GM19455 (cell line): ENCODE results near the gene HEXD.
"Not testable (repeated sequence)": the region's sequence is repeated elsewhere in the genome, so short reads cannot be mapped to it uniquely, and the experiment has no call there.

Experiments
- ATAC-seq: cut with Tn5 transposase; IDR thresholded peaks from one replicate; pipeline ENCODE4 v1.9.1; 2021; ENCODE audit not compliant: unreplicated experiment

The HEXD gene

DNA sequence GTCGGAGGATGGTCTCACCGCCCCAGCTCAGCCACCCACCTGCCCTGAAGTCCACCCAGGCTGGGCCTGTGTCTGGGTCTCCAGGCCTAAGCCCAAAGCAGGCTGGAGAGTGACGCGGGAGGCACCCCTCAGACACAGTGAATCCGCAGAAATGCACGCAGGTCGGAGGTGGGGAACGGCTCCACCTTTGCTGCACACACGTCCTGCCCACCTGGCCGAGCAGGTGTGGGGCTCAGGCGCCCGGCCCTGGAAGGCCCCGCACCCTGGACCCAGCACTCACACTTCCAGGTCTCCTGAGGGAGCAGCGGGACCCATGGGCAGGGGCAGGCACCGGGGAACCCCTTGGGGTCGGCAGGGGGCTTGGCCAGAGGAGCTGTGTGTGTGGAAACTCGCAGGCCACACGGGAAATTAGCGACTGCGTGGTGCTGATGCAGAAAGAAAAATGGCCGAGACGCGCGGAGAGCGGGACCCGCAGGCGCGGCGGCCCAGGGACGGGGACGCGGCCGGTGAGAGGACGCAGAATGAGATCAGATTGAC is 21.8 kb downstream of the HEXD start:
- no peak for ATAC-seq

DNA sequence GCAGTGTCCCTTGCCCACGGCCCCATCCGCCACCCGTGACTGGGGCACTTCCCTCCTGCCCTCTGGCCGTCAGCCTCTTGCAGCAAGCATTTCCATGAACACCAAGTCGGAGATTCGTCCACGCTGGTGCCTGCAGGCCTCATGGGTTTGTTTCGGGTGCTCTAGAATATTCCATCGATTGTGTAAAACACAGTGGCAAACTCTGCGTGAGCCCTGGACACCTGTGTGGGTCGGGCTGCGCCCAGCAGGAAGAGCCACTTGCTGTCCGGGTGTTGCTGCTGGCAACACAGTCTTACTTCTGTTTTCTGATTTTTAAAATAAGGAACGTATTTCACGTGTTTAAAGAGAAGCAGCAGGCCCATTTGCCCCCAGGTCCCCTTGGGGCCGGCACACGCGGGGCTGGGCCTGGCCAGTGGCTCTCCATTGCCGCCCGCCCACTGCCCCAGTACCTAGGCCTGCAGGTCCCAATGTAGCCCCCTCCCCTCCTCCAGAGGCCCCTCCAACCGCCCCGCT is 22.4 kb downstream of the HEXD start:
- ATAC-seq: no peak

DNA sequence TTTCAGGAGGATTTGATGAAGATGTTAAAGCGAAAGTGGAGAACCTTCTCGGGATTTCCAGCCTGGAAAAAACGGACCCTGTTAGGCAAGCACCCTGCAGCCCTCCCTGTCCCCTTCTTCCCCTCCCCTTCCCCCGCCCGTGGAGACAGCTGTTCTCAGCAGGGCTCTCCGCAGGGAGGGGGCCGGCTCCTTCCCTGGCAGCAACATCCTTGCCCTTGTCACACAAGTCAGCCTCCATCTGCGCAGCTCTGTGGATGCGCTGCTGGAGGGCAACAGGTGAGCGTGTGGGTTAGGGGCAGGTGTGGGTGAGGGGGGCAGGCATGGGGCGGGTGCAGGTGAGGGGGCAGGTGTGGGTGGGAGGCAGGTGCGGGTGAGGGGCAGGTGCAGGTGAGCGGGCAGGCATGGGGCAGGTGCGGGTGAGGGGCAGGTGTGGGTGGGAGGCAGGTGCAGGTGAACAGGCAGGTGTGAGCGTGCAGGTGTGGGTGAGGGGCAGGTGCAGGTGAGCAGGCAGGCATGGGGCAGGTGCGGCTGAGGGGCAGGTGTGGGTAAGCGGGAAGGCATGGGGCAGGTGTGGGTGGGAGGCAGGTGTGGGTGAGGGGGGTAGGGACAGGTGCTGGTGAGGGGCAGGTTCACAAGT is 23.0 kb downstream of the HEXD start:
- no peak for ATAC-seq

DNA sequence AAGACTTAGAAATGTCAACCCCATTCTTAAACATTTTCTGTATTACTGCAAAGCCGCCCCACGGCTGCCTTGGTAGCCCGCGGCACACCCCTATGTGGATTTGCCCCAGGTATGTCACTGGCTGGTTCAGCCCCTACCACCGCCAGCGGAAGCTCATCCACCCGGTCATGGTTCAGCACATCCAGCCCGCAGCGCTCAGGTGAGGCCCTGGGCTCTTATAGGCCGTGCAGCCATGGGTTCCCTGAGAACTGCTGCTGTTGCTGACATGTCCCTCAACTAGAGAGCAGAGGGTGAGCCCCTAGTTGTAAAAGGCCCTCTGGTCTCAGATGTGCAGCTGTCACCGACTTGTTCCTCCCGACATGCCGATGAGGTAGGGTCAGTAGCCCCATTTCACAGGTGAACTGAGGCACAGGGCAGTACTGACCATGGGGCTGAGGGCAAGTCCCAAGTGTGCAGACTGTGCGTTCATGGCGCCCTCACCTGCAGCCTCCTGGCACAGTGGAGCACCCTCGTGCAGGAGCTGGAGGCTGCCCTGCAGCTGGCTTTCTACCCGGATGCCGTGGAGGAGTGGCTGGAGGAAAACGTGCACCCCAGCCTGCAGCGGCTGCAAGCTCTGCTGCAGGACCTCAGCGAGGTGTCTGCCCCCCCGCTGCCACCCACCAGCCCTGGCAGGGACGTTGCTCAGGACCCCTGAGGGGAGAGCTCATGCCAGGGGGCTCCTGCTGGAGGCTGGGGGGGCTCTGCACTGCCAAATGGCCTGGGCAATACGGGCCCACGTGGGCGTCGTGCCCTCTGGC is 23.7 kb downstream of the HEXD start:
- ATAC-seq: no peak

DNA sequence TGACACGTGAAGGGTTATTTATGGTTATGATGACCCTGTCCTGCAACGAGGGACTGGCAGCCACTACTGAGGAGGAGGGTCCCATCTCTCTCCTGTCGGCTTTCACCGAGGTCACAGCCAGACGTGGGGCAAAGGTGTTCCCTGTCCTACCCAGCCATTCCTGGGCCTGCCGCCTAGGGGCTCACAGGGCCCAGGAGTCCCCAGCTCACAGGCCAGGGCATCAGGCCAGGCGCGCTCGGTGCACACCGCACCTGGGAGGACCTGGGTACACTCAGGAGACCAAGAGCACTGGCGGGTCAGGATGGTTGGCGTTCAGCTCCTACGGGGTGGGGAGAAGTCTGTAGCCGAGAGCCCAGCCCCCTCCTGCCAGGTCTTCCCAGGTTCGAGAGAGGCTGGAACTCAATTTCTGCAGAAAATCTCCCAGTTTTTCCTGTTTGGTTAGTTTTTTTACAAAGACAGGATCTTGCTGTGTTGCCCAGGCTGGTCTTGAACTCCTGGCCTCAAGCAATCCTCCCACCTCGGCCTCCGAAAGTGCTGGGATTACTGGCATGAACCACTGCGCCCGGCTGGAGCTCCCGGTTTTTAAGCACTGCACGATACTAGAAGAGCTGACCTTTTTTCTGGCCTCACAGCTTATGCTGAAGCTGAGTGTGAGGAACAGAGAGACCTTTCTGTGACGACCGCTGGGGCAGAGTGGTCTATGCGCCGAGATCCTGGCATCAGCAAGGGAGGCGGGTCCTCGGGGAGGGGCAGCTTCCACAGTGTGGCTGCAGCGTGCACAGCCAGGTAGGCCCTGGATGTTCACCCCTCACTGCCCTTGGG is 24.7 kb downstream of the HEXD start:
- ATAC-seq: no peak

DNA sequence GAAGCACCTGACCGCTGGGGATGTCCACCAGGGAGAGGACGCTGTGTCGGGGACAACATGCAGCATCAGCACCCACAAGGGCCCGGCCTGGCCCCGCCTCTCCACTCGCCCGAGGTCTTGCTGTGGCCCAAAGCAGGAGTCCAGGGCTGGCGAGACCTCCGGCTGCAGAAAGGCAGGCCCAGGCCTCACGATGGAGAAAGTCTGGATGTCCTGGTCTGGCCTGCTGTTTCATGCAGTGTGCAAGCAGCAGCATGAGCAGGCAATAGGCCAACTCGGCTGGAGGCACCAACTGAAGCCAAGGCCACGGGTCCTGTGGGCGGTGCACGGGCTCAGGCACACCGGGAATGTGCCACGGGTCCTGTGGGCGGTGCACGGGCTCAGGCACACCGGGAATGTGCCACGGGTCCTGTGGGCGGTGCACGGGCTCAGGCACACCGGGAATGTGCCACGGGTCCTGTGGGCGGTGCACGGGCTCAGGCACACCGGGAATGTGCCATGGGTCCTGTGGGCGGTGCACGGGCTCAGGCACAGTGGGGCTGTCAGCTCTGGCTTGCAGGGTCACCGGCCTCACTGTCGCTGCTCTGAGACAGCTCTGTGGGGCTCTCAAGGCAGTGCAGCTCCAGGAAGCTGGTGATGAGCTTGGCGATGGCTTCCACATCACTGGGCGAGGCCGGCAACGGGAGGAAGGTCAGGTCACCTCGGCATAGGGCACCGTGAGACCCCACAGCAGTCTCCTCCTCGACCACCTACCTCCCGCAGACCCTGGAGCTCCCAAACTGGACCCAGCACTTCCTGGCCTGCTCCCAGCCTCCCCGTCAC is 25.5 kb downstream of the HEXD start:
- ATAC-seq: no peak

DNA sequence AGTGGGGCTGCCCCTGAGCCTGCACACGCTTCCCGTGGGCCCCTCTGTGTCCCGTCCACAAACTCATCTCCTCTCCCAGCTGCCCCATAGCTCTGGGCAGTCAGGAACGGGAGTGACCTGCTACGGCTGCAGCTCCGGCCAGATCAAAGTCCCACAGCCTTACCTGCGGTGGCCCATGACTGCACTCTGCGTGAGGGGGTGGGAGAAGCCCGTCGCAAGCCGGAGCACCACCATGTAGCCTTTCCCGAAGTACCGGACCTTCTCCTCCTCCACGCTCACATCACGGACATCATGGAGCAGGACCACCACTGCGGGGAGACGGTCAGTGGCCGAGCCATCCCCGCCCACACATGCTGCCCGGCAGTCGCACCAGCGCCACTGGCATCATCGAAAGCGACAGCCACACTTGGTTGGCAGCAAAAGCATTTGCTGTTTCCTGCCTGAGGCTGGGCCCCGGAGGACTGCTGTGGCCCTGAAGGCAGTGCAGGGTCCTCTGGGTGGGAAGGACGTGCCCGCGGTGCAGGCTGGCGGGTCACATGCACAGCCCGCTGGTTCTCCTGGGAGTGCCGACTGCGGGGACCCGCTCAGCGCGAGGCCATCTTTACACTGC is 26.2 kb downstream of the HEXD start:
- ATAC-seq: no peak

DNA sequence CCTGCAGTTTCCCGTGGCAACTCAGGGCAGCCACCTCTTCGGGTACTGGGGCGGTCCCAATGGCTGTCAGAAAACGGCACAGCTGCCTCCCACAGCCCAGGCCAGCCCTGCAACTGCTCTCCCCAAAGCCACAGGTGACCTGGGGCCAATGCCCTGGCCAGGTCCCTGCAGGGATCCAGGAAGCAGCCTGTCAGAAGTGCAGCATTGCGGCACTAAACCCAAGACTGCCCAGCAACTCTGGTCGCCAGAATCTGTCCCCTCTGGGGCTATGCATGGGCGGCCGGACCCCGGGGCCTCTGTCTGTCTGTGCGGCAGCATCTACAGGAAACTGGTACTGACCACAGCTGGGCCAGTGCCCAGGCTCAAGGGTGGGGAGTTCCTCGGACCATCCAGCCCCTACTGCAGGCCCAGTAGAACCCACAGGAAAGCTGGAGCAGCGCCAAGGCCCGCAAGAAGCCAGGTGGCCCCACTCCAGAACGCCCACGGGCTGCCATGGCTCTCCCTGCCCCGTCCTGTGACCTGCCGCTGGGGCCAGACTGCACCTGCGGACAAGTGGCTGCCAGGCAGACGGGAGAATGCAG is 26.9 kb downstream of the HEXD start:
- ATAC-seq: no peak

DNA sequence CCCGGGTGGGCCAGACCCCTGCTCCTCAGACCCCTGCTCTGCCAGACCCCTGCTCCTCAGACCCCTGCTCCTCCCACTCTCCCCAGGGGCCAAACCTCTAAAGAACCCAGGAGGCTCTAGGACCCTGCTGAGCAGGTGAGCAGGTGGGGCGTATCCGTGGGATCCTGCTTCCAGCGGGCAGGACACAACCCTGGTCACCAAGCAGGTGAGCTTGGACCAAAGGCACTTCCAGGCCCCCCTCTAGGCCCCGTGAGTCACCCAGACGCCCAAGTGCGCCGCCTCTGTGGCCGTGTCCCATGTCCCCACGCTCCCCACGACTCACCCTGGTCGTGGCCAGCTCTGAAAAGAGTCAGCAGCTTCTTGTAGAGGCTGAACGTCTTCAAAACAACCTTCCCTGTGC is 27.4 kb downstream of the HEXD start:
- no peak for ATAC-seq

DNA sequence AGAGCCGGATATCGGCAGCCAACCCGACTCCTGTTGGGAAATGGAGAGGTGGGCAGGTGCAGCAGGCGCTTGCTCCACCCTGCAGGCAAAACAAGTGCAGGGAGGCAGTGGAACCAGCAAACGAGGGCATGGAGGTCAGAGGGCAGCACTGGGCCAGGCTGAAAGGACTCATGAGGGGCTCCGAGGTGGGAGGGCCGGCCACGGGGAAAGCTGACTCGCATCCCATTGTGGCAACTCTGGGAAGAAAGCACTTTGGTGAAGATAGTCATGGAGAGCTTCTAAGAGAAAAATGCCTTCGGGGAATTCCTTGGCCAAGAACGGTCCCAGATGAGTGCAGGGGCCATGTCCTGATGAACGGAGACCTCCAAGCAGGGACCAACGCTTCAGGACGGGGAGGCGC is 28.0 kb downstream of the HEXD start:
- ATAC-seq: no peak

DNA sequence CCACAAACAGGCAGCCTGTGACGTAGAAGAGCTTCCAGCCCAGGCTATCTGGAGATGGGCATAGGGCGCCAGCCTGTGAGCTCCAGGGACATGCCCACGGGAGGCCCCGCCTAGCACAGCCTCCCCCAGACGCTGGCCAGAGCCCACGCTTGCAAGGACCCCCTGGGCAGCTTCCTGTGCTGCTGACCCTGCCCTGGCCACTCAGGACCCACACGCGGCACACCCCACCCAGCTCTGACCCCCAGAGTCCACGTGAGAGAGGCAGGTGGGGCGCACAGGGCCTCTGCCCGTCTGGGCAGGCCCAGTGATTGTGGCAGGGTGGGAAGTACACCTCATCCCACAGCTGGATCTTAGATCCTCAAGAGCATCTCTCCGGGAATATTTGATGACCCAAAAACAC is 28.5 kb downstream of the HEXD start:
- no peak for ATAC-seq

DNA sequence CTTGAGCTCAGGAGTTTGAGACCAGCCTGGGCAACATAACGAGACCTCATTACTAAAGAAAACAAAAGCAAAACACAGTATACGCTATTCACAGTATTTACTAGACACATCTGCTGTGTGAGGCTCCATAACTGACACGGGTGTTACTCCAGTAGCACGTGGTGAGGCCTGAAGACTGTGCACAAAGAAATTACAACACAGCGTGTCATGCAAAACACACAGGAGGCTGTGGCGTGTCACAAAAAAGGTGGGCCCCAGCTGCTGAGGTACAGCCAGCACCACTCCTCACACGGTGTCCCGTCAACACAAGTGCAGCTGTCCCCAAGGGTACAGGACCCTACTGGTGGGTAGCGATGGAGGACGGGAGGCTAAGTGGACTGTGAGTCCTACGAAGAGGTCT is 29.7 kb downstream of the HEXD start:
- ATAC-seq: no peak

DNA sequence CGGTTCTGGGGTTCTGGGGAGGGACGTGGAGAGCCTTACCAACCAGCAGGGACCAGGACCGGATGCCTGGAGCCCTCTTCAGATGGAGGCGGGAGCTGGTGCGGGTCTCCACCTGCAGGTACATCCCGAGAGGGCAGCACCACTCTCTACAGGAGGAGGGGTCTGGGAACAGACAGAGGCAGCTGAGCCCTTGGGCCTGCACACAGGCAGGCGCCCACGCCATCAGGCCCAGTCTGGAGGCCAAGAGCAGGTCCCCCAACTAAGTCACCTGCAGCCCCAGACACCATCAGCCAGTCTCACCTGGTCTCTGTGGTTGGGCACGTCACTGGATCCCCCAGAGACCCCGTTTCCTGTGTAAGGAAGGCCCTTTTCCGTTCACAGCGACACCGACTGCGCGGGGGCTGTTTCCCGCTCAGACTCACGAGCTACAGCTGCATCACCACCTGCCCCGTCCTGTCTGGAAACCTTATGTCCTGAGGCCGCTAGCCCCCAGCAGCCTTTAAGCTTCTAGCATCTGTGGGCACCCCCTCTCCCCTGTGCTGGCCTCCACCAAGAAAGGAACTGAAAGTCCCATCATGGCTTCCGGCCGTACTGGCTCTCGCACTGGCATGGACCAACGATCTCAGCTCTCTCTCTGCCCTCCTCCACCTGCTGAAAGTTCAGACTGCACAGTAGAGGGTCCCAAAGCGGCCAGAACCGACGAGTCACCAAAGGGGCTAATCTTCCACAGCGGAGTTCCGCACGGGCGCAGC is 31.2 kb downstream of the HEXD start:
- ATAC-seq: peak; percentile 44

DNA sequence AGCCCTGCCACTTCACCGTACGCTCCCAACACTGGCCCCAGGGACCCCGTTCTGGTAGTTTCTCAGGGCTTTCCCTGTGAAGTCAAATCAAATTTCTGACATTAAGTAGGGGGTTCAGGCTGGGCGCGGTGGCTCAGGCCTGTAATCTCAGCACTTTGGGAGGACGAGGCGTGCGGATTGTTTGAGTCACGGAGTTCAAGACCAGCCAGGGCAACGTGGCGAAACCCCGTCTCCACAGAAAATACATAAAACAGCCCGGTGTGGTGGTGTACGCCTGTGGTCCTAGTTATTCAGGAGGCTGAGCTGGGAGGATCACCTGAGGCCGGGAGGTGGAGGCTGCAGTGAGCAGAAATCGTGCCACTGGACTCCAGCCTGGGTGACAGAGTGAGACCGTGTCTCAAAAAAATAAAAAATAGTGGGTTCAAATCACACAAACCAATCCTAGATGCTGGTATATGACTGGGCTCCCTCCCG is 31.8 kb downstream of the HEXD start:
- ATAC-seq: no peak

DNA sequence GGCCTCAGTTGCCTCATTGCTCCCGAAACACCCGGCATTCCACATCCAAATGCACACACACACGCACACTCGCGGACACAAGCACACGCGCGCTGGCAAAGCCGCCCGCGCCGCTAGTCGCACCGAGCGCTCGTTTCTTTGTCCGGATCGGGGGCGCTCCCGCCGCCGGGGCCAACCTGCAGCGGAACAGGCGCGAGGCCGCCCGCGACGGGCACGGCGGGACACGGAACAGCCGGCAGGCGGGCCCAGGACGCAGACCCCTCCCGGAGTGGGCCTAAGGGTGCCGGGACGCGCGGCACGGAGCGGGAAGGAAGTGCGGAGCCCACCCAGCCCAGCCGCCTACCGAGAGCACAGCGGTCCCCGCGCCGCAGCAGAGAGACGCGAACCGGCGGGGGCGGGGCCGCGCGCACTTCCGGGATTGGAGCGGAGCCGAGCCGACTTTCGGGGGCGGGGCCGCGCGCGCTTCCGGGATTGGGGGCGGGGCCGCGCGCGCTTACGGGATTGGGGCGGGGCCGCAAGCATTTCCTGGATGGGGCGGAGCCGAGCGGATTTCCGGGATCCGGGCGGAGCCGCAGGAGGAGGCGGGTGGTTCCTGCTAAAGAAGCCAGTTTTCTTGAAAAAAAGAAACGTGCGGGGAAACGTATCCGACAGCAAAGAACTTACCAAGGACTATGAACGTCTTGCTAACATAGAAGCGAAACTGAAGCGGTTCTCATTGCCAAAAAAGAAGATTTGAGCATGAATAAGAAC is 32.4 kb downstream of the HEXD start, which contains the start of gene CYBC1:
TSS of gene CYBC1 (minus strand) at position 396 of the 750 bp plus-strand sequence. CDS start 1,498 bp downstream, outside the sequence.
- peak; percentile 57 for ATAC-seq

DNA sequence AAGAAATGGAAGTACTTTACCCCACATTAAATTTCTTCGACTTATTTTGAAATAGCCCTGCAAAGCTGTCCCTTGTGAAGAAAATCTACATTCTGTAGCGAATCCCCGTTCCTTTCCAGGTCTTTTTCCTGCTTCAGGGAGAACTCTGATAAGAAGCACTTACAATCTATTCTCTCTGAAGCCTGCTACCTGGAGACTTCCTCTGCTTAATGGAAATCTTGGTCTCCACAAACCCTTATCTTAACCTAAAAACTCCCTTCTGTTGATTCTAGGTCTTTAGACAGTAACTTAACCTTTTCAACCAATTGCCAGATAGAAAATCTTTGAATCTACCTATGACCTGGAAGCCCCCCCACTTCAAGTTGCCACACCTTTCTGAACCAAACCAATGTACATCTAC is 34.0 kb downstream of the HEXD start:
- ATAC-seq: no peak

DNA sequence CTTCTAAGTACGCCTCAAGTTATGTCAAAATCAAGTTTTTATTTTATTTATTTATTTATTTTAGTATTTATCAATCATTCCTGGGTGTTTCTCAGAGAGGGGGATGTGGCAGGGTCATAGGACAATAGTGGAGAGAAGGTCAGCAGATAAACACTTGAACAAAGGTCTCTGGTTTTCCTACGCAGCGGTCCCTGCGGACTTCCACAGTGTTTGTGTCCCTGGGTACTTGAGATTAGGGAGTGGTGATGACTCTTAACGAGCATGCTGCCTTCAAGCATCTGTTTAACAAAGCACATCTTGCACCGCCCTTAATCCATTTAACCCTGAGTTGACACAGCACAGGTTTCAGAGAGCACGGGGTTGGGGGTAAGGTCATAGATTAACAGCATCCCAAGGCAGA is 35.0 kb downstream of the HEXD start:
- ATAC-seq: not testable (repeated sequence)

DNA sequence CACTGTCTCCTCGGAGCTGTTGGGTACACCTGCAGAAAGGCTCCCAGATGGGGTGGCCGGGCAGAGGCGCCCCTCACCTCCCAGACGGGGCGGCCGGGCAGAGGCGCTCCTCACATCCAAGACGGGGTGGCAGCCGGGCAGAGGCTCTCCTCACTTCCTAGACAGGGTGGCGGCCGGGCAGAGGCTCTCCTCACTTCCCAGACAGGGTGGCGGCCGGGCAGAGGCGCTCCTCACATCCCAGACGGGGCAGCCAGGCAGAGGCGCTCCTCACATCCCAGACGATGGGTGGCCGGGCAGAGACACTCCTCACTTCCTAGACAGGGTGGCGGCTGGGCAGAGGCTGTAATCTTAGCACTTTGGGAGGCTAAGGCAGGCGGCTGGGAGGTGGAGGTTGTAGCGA is 35.6 kb downstream of the HEXD start:
- ATAC-seq: not testable (repeated sequence)
